GM19328 (cell line): ENCODE results near the gene ST3GAL6.
"Not testable (repeated sequence)": the region's sequence is repeated elsewhere in the genome, so short reads cannot be mapped to it uniquely, and the experiment has no call there.

Experiments used
- ATAC-seq: cut with Tn5 transposase; IDR thresholded peaks from one replicate; pipeline ENCODE4 v1.9.1; 2021; ENCODE audit warnings: mild to moderate bottlenecking, moderate library complexity; ENCODE audit not compliant: unreplicated experiment

ST3GAL6 gene

DNA sequence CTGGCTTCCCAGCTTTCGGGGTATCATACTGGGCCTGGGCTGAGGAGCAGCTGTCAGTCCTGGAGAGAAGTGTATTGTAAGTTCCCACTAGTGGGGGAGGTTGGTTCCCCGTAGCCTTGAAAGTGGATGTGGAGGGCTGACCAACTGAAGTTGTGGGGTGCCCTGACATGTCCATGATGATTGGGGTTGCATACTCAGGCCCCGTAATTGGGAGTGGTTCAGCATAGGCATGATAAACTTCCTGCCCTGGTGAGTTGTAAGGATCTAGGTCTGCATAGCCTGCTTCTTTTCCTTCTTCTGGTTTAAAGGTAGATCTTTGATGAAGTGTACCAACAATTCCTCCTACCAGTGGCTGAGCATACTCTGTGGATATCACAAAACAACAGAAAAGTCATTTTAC, 36.3 kb downstream of the ST3GAL6 start:
- no peak for ATAC-seq

DNA sequence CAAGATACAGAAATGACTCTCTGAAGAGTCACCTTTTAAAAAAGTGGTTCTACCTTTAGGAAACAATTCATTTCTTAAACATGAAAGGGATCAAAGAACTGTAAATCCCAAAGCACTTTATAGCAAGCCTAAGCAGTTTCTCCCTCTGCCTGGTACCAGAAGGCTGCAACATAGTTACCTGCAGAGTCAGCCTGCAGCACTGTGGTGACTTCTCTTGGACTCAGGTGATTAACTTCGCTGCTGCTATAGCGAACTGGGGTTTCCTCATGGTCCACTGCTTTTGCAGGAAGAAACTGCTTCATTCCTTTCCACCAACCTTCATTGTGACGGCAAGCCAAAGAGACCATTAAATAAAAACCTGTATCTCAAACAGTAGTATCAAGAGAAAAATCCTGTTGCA, 37.3 kb downstream of the ST3GAL6 start:
- ATAC-seq, result no peak

GRCh38 chr3:98801043-98801747, 38.1 kb downstream of the ST3GAL6 start:
- no peak for ATAC-seq

DNA sequence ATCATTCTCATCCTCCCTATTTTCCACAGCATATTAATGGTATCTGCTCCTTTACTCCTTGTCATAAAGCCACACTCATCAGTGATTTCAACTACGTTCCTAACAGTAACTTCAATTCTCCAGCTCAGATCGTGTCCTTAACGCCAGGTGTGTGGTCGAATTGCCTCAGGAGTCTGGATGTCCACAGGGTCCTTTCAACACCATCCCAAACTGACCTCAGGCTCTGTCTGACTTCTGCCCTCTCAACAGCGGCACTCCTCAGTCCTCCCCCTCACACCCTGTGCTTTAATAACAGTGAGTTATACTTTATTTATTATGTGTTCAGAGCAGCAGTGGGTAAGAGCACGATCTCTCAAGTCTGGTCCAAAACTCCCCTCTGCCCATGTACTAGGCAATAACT, 42.4 kb downstream of the ST3GAL6 start:
- ATAC-seq, result no peak

DNA sequence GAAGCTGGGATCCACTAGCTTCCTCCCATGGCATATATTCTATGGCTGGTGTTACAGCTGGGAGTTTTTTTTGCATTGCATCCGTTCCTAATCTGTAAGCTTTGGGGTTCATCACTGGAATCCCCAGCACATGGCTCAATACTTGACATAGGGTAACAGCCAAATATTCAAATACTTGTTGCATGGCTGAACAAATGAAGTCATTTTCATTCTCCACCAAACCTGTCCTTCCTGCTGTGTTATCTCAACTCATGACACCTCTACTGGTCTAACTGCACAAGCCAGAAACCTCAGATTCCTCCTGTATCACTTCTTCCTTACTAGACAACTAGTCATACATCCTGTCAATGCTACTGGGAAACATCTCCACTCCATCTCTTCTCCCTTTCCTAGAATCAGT, 43.4 kb downstream of the ST3GAL6 start:
- no peak for ATAC-seq

DNA sequence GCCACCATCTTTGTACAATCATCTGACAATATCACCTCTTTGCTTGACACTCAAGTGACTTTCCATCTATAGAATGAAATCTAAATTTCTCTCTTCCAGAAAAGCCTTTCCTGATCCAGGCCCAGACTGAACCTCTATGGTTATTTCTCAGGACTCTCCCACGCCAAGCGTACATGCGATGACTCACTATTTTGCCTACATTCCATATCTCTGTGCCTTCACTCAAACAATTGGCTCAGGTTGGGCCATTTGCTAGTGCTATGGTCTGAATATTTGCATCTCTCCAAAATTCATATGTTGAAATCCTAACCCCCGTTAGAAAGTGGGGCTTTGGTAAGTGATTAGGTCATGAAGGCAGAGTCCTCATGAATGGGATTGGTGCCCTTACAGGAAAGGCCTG, 43.9 kb downstream of the ST3GAL6 start:
- no peak for ATAC-seq

- ATAC-seq, result no peak
Observed at GRCh38 chr3:98807561-98807960, 44.4 kb downstream of the ST3GAL6 start.

GRCh38 chr3:98808071-98808470, 44.9 kb downstream of the ST3GAL6 start:
- ATAC-seq, result no peak

DNA sequence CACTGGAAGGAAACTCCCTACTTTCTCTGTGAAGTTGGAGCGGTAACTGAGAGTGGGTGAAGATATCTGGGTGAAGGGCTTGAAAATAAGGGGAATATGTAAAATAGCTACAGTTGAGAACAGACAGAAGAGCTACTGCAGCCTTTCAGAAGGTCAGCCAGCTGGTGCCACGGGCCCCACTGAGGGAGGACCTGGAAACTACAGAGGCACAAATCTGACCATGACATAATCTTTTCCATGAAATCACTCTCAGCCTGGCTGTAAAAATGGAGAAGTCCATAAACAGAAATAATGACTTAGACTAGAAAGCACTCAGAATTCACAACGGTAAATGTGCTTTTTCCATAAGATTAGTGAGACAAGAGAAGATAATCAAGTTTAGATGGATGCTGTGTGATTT, 46.4 kb downstream of the ST3GAL6 start:
- no peak for ATAC-seq

- ATAC-seq, result no peak
Observed at GRCh38 chr3:98811048-98811447, 47.9 kb downstream of the ST3GAL6 start.

DNA sequence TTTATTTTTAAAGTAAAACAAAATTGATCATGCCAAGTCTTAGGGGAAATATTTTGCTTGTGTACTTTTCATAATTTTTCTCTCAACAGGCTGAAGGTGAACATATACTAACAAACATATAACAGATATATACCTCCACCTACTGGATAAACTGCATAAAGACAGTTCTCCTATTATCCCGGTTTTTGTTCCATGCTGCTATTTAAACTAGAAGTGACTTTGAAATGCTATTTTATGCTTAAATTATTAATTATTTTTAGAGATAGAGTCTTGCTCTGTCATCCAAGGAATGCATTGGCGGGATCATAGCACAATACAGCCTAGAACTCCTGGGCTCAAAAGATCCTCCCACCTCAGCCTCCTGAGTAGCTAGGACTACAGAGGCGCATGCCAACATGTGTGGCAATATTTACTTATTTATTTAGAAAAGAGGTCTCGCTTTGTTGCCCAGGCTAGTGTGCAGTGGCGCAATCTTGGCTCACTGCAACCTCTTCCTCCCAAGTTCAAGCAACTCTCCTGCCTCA, 49.8 kb downstream of the ST3GAL6 start:
- no peak for ATAC-seq

GRCh38 chr3:98814817-98815420, 51.8 kb downstream of the ST3GAL6 start:
- no peak for ATAC-seq

GRCh38 chr3:98817547-98818041, 54.5 kb downstream of the ST3GAL6 start:
- ATAC-seq, result peak; percentile 89

- no peak for ATAC-seq
Observed at GRCh38 chr3:98821063-98821462, 57.9 kb downstream of the ST3GAL6 start.

GRCh38 chr3:98823791-98824190, 60.7 kb downstream of the ST3GAL6 start:
- ATAC-seq, result no peak

GRCh38 chr3:98824256-98824655, 61.1 kb downstream of the ST3GAL6 start:
- ATAC-seq, result no peak

GRCh38 chr3:98826126-98826525, 63.0 kb downstream of the ST3GAL6 start:
- no peak for ATAC-seq

- ATAC-seq, result no peak
Observed at GRCh38 chr3:98827221-98827920, 64.2 kb downstream of the ST3GAL6 start.

DNA sequence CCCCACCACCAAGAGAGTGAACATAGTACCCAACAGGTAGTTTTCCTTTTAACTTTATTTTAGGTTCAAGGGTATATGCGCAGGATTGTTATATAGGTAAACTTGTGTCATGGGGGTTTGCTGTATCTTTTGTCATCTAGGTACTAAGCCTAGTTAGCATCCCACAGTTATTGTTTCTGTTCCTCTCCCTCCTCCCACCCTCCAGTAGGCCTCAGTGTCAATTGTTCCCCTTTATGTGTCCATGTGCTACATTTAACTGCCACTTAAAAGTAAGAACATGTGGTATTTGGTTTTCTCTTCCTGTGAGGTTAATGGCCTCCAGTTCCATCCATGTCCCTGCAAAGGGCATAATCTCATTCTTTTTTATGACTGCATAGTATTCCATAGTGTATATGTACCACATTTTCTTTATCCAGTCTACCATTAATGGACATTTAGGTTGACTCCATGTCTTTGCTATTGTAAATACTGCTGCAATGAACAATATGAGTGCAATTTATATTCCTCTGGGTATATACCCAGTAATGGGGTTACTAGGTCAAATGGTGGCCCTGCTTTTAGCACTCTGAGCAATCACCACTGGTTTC, 66.2 kb downstream of the ST3GAL6 start:
- no peak for ATAC-seq

DNA sequence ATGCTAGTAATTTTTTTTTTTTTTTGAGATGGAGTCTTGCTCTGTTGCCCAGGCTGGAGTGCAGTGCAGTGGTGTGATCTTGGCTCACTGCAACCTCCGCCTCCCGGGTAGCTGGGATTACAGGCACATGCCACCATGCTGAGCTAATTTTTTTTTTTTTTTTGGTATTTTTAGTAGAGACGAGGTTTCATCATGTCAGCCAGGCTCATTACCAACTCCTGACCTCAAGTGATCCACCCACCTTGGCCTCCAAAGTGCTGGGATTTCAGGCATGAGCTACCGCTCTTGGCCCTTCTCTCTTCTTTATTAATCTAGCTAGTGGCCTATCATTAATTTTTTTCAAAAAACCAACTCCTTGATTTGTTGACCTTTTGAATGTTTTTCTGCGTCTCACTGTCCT, 67.9 kb downstream of the ST3GAL6 start:
- ATAC-seq, result not testable (repeated sequence)

DNA sequence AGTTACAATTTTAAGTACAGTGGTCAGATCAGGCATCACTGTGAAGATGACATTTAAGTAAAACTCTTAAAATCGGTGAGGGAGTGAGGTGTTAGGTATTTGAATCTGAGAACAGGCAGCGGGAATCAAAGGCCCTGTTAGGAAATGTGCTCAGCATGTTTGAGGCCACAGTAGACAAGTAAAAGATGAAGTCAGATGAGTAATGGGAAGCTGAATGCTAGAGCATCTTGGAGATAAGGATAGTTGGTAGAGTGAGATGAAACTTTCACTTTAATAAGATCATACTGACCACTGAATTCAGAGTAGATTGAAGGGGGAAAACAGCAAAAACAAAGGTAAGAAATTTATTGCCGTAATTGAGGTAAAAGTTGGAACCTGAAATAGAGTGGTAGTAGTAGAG, 76.7 kb downstream of the ST3GAL6 start:
- ATAC-seq, result no peak
